Thyroid gland (tissue), 4 donors: ENCODE measurements around the gene CEP97.

ENCODE experiments used
- POLR2A ChIP-seq, 2 donors: fragments of 450-650 bp; IDR thresholded peaks; one replicate each; pipeline ENCODE4 v1.6.1; 2017; ENCODE audit warnings: antibody characterized with exemption in 2 of 2, mild to moderate bottlenecking in 2 of 2, moderate library complexity in 1 of 2
- TF ChIP-seq, protein P1 (sequence below), 6 experiments: fragments of 200-600 bp in 3 of 6; fragments of 450-650 bp in 3 of 6; sonication (generic) in 3 of 6; IDR thresholded peaks; one replicate each; pipeline ENCODE4 v1.5.1; 2016 to 2019; ENCODE audit warnings: antibody characterized with exemption in 6 of 6, mild to moderate bottlenecking in 2 of 6, inconsistent platforms in 1 of 6, moderate library complexity in 1 of 6

DNA sequence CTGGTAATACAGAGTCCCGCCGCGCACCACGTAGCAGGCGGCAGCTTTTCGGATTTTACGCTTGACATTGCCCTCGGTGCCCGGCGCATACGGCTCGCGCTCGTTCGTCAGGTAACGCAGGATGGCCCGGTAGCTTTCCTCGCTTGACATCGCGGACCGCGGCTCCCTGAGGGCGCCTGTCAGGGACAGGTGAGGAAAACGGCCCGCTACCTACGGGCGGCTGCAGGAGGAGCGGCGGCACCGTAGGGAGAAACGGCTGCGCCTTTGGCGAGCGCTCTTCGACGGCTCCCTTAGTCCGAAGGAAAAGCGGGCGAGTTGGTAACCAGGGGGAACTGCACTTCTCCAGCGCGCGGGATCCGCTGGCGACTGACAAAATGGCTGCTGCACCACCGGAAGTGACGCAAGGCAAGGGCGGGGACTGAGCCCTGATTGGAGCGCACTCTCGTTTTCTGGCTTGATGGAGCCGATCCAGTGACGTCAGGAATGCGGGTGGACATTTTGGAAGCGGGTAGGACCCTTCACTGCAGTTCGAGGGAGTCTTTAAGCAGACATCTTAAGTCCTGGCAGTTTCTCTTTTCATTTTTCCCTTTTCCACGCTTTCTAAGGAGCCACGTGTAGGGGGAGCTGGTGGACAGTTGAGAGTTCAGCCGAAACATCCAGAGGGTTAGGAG lies 47.5 kb upstream of the CEP97 start, which contains the start of gene ZBTB11:
- TF ChIP-seq, protein P1, sequence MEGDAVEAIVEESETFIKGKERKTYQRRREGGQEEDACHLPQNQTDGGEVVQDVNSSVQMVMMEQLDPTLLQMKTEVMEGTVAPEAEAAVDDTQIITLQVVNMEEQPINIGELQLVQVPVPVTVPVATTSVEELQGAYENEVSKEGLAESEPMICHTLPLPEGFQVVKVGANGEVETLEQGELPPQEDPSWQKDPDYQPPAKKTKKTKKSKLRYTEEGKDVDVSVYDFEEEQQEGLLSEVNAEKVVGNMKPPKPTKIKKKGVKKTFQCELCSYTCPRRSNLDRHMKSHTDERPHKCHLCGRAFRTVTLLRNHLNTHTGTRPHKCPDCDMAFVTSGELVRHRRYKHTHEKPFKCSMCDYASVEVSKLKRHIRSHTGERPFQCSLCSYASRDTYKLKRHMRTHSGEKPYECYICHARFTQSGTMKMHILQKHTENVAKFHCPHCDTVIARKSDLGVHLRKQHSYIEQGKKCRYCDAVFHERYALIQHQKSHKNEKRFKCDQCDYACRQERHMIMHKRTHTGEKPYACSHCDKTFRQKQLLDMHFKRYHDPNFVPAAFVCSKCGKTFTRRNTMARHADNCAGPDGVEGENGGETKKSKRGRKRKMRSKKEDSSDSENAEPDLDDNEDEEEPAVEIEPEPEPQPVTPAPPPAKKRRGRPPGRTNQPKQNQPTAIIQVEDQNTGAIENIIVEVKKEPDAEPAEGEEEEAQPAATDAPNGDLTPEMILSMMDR (IDR thresholded peaks at IDR 0.05), result peak in 5 of 6 experiments; percentile 11 to 66 (median 59)
- TF ChIP-seq POLR2A (IDR thresholded peaks at IDR 0.05), result peak; percentile 74 to 87
